WTC11 (cell line): ENCODE data around the gene SLIT3. TPM values are rescaled to one million over a fixed set of nuclear protein-coding genes. Genes with fewer than 3 reads are reported as not detected.

Source experiments
- ATAC-seq: fragments of 200-7000 bp; cut with Tn5 transposase; 2 replicates; pipeline ENCODE4 v1.10.0; 2021; ENCODE audit warnings: mild to moderate bottlenecking, moderate library complexity
- CTCF ChIA-PET: fragments of 300-600 bp; sonication (Branson Sonifier 250); formaldehyde crosslinking; loops from one replicate; lab custom pipeline; 2021; ENCODE audit warnings: antibody characterized with exemption; lab: Charles Lee
- POLR2A ChIA-PET: fragments of 350-600 bp; sonication (Branson Sonifier 250); formaldehyde crosslinking; loops from one replicate; lab custom pipeline; 2021; ENCODE audit warnings: antibody characterized with exemption; lab: Charles Lee
- DNase-seq: peaks from one replicate; pipeline ENCODE4 v3.0.0; 2021; ENCODE audit warnings: low spot score
- H3K27ac Mint-ChIP-seq: 2 replicates; pipeline ENCODE4 v1.8.0; 2021; ENCODE audit warnings: mixed read lengths
- H3K27me3 Mint-ChIP-seq: 2 replicates; pipeline ENCODE4 v1.8.0; 2021; ENCODE audit warnings: low read depth, mild to moderate bottlenecking, moderate library complexity, mixed read lengths
- H3K36me3 Mint-ChIP-seq: 2 replicates; pipeline ENCODE4 v1.8.0; 2021; ENCODE audit warnings: mixed read lengths
- H3K4me1 Mint-ChIP-seq: 2 replicates; pipeline ENCODE4 v1.8.0; 2022; ENCODE audit warnings: mixed read lengths
- H3K4me3 Mint-ChIP-seq: 2 replicates; pipeline ENCODE4 v1.8.0; 2021; ENCODE audit warnings: mild to moderate bottlenecking, moderate library complexity, mixed read lengths
- H3K9me3 Mint-ChIP-seq: 2 replicates; pipeline ENCODE4 v1.8.0; 2021; ENCODE audit warnings: mixed read lengths
- CREB1 ChIP-seq: sonication (generic); formaldehyde crosslinking; IDR thresholded peaks from 2 replicates; pipeline ENCODE4 v1.8.0; 2023; ENCODE audit warnings: mild to moderate bottlenecking, missing genetic modification reagents
- E2F5 ChIP-seq: sonication (generic); formaldehyde crosslinking; IDR thresholded peaks from 2 replicates; pipeline ENCODE4 v1.8.1; 2022; ENCODE audit warnings: mild to moderate bottlenecking, moderate library complexity, missing genetic modification reagents
- EMX1 ChIP-seq: fragments of 250-450 bp; sonication (Bioruptor Pico); IDR thresholded peaks from 2 replicates; pipeline ENCODE4 v1.8.0; 2021; ENCODE audit warnings: mild to moderate bottlenecking
- ERG ChIP-seq: fragments of 250-450 bp; sonication (Bioruptor Pico); IDR thresholded peaks from 2 replicates; pipeline ENCODE4 v1.8.0; 2021; ENCODE audit warnings: mild to moderate bottlenecking
- FOXK1 ChIP-seq: sonication (generic); formaldehyde crosslinking; IDR thresholded peaks from 2 replicates; pipeline ENCODE4 v1.8.0; 2022; ENCODE audit warnings: mild to moderate bottlenecking, moderate library complexity, missing genetic modification reagents
- GRHL2 ChIP-seq: fragments of 250-450 bp; sonication (Bioruptor Pico); IDR thresholded peaks from 2 replicates; pipeline ENCODE4 v1.8.0; 2022; ENCODE audit warnings: mild to moderate bottlenecking, moderate library complexity; ENCODE audit not compliant: insufficient replicate concordance, severe bottlenecking
- JUN ChIP-seq: sonication (generic); formaldehyde crosslinking; IDR thresholded peaks from 2 replicates; pipeline ENCODE4 v1.8.0; 2023; ENCODE audit warnings: mild to moderate bottlenecking, missing genetic modification reagents
- KAT7 ChIP-seq: sonication (generic); formaldehyde crosslinking; IDR thresholded peaks from 2 replicates; pipeline ENCODE4 v1.8.1; 2023; ENCODE audit warnings: missing genetic modification reagents, mild to moderate bottlenecking, borderline replicate concordance
- MAX ChIP-seq: sonication (generic); formaldehyde crosslinking; IDR thresholded peaks from 2 replicates; pipeline ENCODE4 v1.8.0; 2022; ENCODE audit warnings: mild to moderate bottlenecking, missing genetic modification reagents
- MLX ChIP-seq: sonication (generic); formaldehyde crosslinking; IDR thresholded peaks from 2 replicates; pipeline ENCODE4 v1.8.1; 2023; ENCODE audit warnings: mild to moderate bottlenecking, missing genetic modification reagents, moderate library complexity
- MXD4 ChIP-seq: fragments of 250-450 bp; sonication (Bioruptor Pico); IDR thresholded peaks from 2 replicates; pipeline ENCODE4 v1.8.0; 2021; ENCODE audit warnings: mild to moderate bottlenecking, moderate library complexity, borderline replicate concordance
- MYBL2 ChIP-seq: sonication (generic); formaldehyde crosslinking; IDR thresholded peaks from 2 replicates; pipeline ENCODE4 v1.8.1; 2023; ENCODE audit warnings: mild to moderate bottlenecking, moderate library complexity, missing genetic modification reagents
- NFE2L1 ChIP-seq: sonication (generic); formaldehyde crosslinking; IDR thresholded peaks from 2 replicates; pipeline ENCODE4 v1.8.1; 2023; ENCODE audit warnings: missing genetic modification reagents
- NR1H2 ChIP-seq: sonication (generic); formaldehyde crosslinking; IDR thresholded peaks from 2 replicates; pipeline ENCODE4 v1.9.0; 2021; ENCODE audit warnings: mild to moderate bottlenecking, moderate library complexity, missing genetic modification reagents
- NR2C2 ChIP-seq: sonication (generic); formaldehyde crosslinking; IDR thresholded peaks from 2 replicates; pipeline ENCODE4 v1.8.0; 2022; ENCODE audit warnings: mild to moderate bottlenecking, missing genetic modification reagents
- SMAD4 ChIP-seq: sonication (generic); formaldehyde crosslinking; IDR thresholded peaks from 2 replicates; pipeline ENCODE4 v1.8.0; 2022; ENCODE audit warnings: mild to moderate bottlenecking, missing genetic modification reagents
- SP1 ChIP-seq: sonication (generic); formaldehyde crosslinking; conservative IDR thresholded peaks from 2 replicates; pipeline ENCODE4 v1.8.1; 2022; ENCODE audit warnings: missing genetic modification reagents
- TEAD4 ChIP-seq: sonication (generic); formaldehyde crosslinking; IDR thresholded peaks from 2 replicates; pipeline ENCODE4 v1.8.0; 2022; ENCODE audit warnings: mild to moderate bottlenecking, missing genetic modification reagents
- ZMAT4 ChIP-seq: fragments of 250-450 bp; sonication (Bioruptor Pico); IDR thresholded peaks from 2 replicates; pipeline ENCODE4 v1.9.0; 2021; ENCODE audit warnings: mild to moderate bottlenecking
- ZNF396 ChIP-seq: fragments of 250-450 bp; sonication (Bioruptor Pico); IDR thresholded peaks from 2 replicates; pipeline ENCODE4 v1.8.0; 2021; ENCODE audit warnings: mild to moderate bottlenecking, moderate library complexity, borderline replicate concordance
- total RNA-seq: library from RNA; stranded (reverse); gene quantifications from 3 replicates; pipeline ENCODE4 v1.2.3, GENCODE V29; 2021
- TF ChIP-seq, protein P1 (sequence below): sonication (generic); formaldehyde crosslinking; conservative IDR thresholded peaks from 2 replicates; pipeline ENCODE4 v1.8.1; 2022; ENCODE audit warnings: mild to moderate bottlenecking, missing genetic modification reagents
- TF ChIP-seq, protein P2 (sequence below): fragments of 250-450 bp; sonication (Bioruptor Pico); IDR thresholded peaks from 2 replicates; pipeline ENCODE4 v1.9.0; 2021; ENCODE audit warnings: moderate library complexity, mild to moderate bottlenecking, inconsistent platforms, borderline replicate concordance

Gene SLIT3
- total RNA-seq, 1 experiment from 2014 or later, result 1.9 TPM

DNA sequence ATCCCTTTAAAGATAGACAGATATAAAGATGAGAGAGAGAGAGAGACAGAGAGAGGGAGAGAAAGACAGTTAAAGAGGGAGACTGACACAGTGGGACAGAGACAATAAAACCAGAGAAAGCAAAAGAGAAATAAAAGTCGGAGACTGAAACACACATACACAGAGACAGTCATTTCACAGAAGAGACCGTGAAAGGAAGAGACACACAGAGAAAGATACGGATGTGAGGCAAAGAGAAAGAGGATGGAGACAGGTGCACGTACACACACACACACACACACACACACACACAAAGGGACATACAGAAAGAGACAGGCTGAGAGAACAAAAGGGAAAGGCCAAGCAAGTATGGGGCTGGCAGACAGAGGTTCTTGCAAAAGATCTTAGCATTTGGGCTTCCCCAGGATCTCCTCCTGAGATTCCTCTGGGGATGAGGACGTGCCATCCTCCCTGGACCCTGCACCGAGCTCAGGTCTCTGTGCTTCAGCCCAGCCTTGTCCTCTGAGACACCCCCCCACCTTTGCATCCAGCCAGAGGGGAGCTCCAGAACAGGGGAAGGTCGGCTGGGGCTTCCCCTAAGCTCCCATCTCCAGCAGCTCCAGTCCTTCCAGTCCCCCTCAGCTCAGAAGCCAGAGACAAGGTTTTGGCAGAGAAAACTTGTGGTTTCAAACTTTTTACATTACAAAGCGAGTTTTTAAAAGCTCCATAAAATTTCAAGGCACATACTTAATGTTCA lies 403.4 kb downstream of the SLIT3 start:
- TF ChIP-seq E2F5 (no peak), GRHL2 (CRISPR knock-in tag) (no peak), SP1 (no peak), KAT7 (CRISPR knock-in tag) (no peak), MAX (CRISPR knock-in tag) (no peak)
- TF ChIP-seq, all 79 proteins: peak for 0
- ChIA-PET POLR2A (no interaction called here), CTCF (interaction anchor here (1.2 to 1.3 kb wide), 2 partner anchors 76 to 149 kb away, joined by 5 to 6 read pairs; no protein-coding TSS in a partner anchor)
- Mint-ChIP-seq H3K36me3 (no peaks in the 10 kb centered on the region), H3K9me3 (peaks cover 5% of the 10 kb centered on the region), H3K4me1 (peaks cover 5% of the 10 kb centered on the region; the same call in 1 of the 2 replicates), H3K4me3 (no peak overlapping the region), H3K27me3 (no peaks in the 10 kb centered on the region; the same call in 1 of the 2 replicates), H3K27ac (no peak overlapping the region)
- ATAC-seq, result peak; percentile 41; the same call in 1 of the 2 replicates
- DNase-seq, result no peak

- ChIA-PET CTCF (interaction anchor here (1.0 kb wide), 1 partner anchor 14 kb away, joined by 4 read pairs; no protein-coding TSS in a partner anchor), POLR2A (no interaction called here)
- no peaks in the 10 kb centered on the region for H3K36me3 Mint-ChIP-seq
- H3K27ac Mint-ChIP-seq, result no peak overlapping the region
- no peaks in the 10 kb centered on the region; the same call in 1 of the 2 replicates for H3K27me3 Mint-ChIP-seq
- H3K4me3 Mint-ChIP-seq, result no peak overlapping the region
- TF ChIP-seq FOXK1 (CRISPR knock-in tag) (no peak), NFE2L1 (no peak), MYBL2 (CRISPR knock-in tag) (no peak), MLX (CRISPR knock-in tag) (no peak), SMAD4 (CRISPR knock-in tag) (no peak), NR2C2 (CRISPR knock-in tag) (no peak), ZNF396 (CRISPR knock-in tag) (no peak), MAX (CRISPR knock-in tag) (no peak), MXD4 (CRISPR knock-in tag) (no peak), JUN (CRISPR knock-in tag) (no peak), CREB1 (CRISPR knock-in tag) (no peak), ERG (CRISPR knock-in tag) (no peak), ZMAT4 (CRISPR knock-in tag) (no peak), NR1H2 (CRISPR knock-in tag) (no peak), EMX1 (no peak), TEAD4 (CRISPR knock-in tag) (no peak)
- TF ChIP-seq, protein P1, sequence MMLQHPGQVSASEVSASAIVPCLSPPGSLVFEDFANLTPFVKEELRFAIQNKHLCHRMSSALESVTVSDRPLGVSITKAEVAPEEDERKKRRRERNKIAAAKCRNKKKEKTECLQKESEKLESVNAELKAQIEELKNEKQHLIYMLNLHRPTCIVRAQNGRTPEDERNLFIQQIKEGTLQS (CRISPR knock-in tag), result no peak
- TF ChIP-seq, protein P2, sequence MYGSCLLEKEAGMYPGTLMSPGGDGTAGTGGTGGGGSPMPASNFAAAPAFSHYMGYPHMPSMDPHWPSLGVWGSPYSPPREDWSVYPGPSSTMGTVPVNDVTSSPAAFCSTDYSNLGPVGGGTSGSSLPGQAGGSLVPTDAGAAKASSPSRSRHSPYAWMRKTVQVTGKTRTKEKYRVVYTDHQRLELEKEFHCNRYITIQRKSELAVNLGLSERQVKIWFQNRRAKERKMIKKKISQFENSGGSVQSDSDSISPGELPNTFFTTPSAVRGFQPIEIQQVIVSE, result no peak
- DNase-seq (no peak), ATAC-seq (no peak)
- H3K9me3 Mint-ChIP-seq, result peaks cover 1% of the 10 kb centered on the region
- peaks cover 3% of the 10 kb centered on the region; the same call in 1 of the 2 replicates for H3K4me1 Mint-ChIP-seq
Measured at GRCh38 chr5:168895295-168896071, 405.5 kb downstream of the SLIT3 start.
